ENCODE measurements around the gene MLIP. TPM values are rescaled to one million over a fixed set of nuclear protein-coding genes. Genes with fewer than 3 reads are reported as not detected.

The MLIP gene
- total and polyA plus RNA-seq, 2 experiments from 2014 or later = not detected

GRCh38 chr6:54236984-54237383 is 125.7 kb downstream of the MLIP start:
- no peak for ATAC-seq
- no peaks in the 10 kb centered on the region for H4K20me1 ChIP-seq (replicated peaks; ENCODE audit: insufficient read depth)
- H3K36me3 Mint-ChIP-seq (ENCODE audit: low read depth) = no peaks in the 10 kb centered on the region
- H3K27me3 Mint-ChIP-seq (ENCODE audit: insufficient read depth, low read depth, poor library complexity) = peaks cover 2% of the 10 kb centered on the region
- H2AFZ ChIP-seq = peak overlapping the region; percentile 28; the same call in 1 of the 2 replicates
- no peaks in the 10 kb centered on the region for H3K79me2 ChIP-seq (replicated peaks; ENCODE audit: insufficient read depth)
- H3K9me3 Mint-ChIP-seq = no peaks in the 10 kb centered on the region
- no peaks in the 10 kb centered on the region for H3K27me3 ChIP-seq (ENCODE audit: insufficient read depth)
- peaks cover 4% of the 10 kb centered on the region; the same call in 2 of the 3 replicates for H3K4me1 Mint-ChIP-seq
- H3K9me2 ChIP-seq (ENCODE audit: insufficient read depth) = 0 out of 2 replicates have a peak, but pooled peaks cover 2% of the 10 kb centered on the region
- H3K4me1 ChIP-seq (ENCODE audit: insufficient read depth) = no peaks in the 10 kb centered on the region
- TF ChIP-seq EZH2phosphoT487 (IDR thresholded peaks at IDR 0.05; ENCODE audit: unreplicated experiment) = no peak
- TF ChIP-seq CTCF (conservative IDR thresholded peaks at IDR 0.05; ENCODE audit: low read depth in 2 of 2) = no peak
- no peak for TF ChIP-seq ZNF331 (CRISPR knock-in tag; IDR thresholded peaks at IDR 0.05; ENCODE audit: low read depth)
- no peak for TF ChIP-seq JUNB (IDR thresholded peaks at IDR 0.05; ENCODE audit: unreplicated experiment)
- TF ChIP-seq STAT1 (IDR thresholded peaks at IDR 0.05; ENCODE audit: unreplicated experiment) = no peak
- TF ChIP-seq ZNF462 (CRISPR knock-in tag; IDR thresholded peaks at IDR 0.05) = no peak
- no peak for TF ChIP-seq ZNF114 (CRISPR knock-in tag; IDR thresholded peaks at IDR 0.05)
- TF ChIP-seq NANOG (IDR thresholded peaks at IDR 0.05; ENCODE audit: borderline replicate concordance) = no peak
- TF ChIP-seq POLR2AphosphoS5 (IDR thresholded peaks at IDR 0.05; ENCODE audit: low read depth) = no peak
- no peak for DNase-seq (ENCODE audit: low spot score)
- H3K4me3 Mint-ChIP-seq = no peak overlapping the region
- no peak overlapping the region for H3K27ac ChIP-seq (ENCODE audit: low read depth)
- no peaks in the 10 kb centered on the region for H3K36me3 ChIP-seq (ENCODE audit: insufficient read depth)
- no peaks in the 10 kb centered on the region for H3F3A ChIP-seq (replicated peaks; ENCODE audit: low read depth)
- H3K27ac Mint-ChIP-seq = peak overlapping the region; percentile 52; the same call in 1 of the 2 replicates
- H3K4me2 ChIP-seq = no peak overlapping the region
- no peak overlapping the region for H3K4me3 ChIP-seq
